ENCODE data around the gene ADD2. TPM values are rescaled to one million over a fixed set of nuclear protein-coding genes. Genes with fewer than 3 reads are reported as not detected.

Gene ADD2
- total RNA-seq, 2 experiments from 2014 or later = 4.4 to 6.4 TPM

GRCh38 chr2:70648961-70649360 is 119.0 kb downstream of the ADD2 start:
- ChIA-PET CTCF (interaction anchor here (2.0 kb wide), 1 partner anchor 345 kb away, joined by 8 read pairs; no protein-coding TSS in a partner anchor), POLR2A (no interaction called here)
- Mint-ChIP-seq H3K4me1 (ENCODE audit: low read depth) (peaks cover 1% of the 10 kb centered on the region), H3K36me3 (ENCODE audit: low read depth) (no peaks in the 10 kb centered on the region), H3K27me3 (peaks cover 4% of the 10 kb centered on the region), H3K27ac (no peak overlapping the region), H3K4me3 (no peak overlapping the region), H3K9me3 (peaks cover 4% of the 10 kb centered on the region)
- no peak for ATAC-seq (ENCODE audit: poor library complexity)
- no peak for DNase-seq
- no peaks in the 10 kb centered on the region for H3K9me3 ChIP-seq (ENCODE audit: control insufficient read depth in 1 of 2, insufficient read depth in 1 of 2, low read length in 2 of 2)
- no peak overlapping the region for H3K27ac ChIP-seq (ENCODE audit: low read depth in 1 of 2, low read length in 2 of 2)
- no peak overlapping the region for H3K4me3 ChIP-seq (ENCODE audit: low read length)
- H3K27me3 ChIP-seq (ENCODE audit: control insufficient read depth in 1 of 2, insufficient read depth in 2 of 2, low read length in 2 of 2) = peaks cover 0 to 4% of the 10 kb centered on the region in 2 experiments
- intact Hi-C loops (cut with DNase I, micrococcal nuclease) = loop anchor here (1.0 to 5.0 kb wide), 4 partner anchors 97 to 737 kb away; partner anchors contain the start of gene TGFA (in 2 of the 2)
- H3K36me3 ChIP-seq (ENCODE audit: insufficient read depth, low read length) = no peaks in the 10 kb centered on the region
- TF ChIP-seq CTCF (IDR thresholded peaks at IDR 0.05) = no peak
- H3K4me1 ChIP-seq (ENCODE audit: insufficient read depth, low read length) = no peaks in the 10 kb centered on the region

GRCh38 chr2:70647873-70648481 is 120.0 kb downstream of the ADD2 start:
- DNase-seq (peak; percentile 63 to 85 (median 72)), ATAC-seq (ENCODE audit: poor library complexity) (peak; percentile 91)
- POLR2A ChIA-PET = interaction anchor here (1.2 kb wide), 1 partner anchor 9 kb away, joined by 4 read pairs; no protein-coding TSS in a partner anchor
- intact Hi-C loops (cut with DNase I, micrococcal nuclease) = loop anchor here (1.0 to 5.0 kb wide), 4 partner anchors 96 to 736 kb away; partner anchors contain the start of gene TGFA (in 2 of the 2)
- H3K27me3 Mint-ChIP-seq = peaks cover 4% of the 10 kb centered on the region
- Histone ChIP-seq H3K4me3 (ENCODE audit: low read length) (no peak overlapping the region), H3K9me3 (ENCODE audit: control insufficient read depth in 1 of 2, insufficient read depth in 1 of 2, low read length in 2 of 2) (no peaks in the 10 kb centered on the region), H3K4me1 (ENCODE audit: insufficient read depth, low read length) (no peaks in the 10 kb centered on the region), H3K36me3 (ENCODE audit: insufficient read depth, low read length) (no peaks in the 10 kb centered on the region), H3K27me3 (ENCODE audit: control insufficient read depth in 1 of 2, insufficient read depth in 2 of 2, low read length in 2 of 2) (peaks cover 0 to 2% of the 10 kb centered on the region in 2 experiments), H3K27ac (ENCODE audit: low read depth in 1 of 2, low read length in 2 of 2) (no peak overlapping the region)
- TF ChIP-seq CTCF (IDR thresholded peaks at IDR 0.05) = peak; percentile 96
- peaks cover 5% of the 10 kb centered on the region for H3K4me1 Mint-ChIP-seq (ENCODE audit: low read depth)
- H3K27ac Mint-ChIP-seq = no peak overlapping the region
- CTCF ChIA-PET = interaction anchor here (1.0 to 2.0 kb wide), 3 partner anchors 31 to 344 kb away, joined by 4 to 8 read pairs (median 5); no protein-coding TSS in a partner anchor
- no peak overlapping the region for H3K4me3 Mint-ChIP-seq
- H3K36me3 Mint-ChIP-seq (ENCODE audit: low read depth) = no peaks in the 10 kb centered on the region
- peaks cover 4% of the 10 kb centered on the region for H3K9me3 Mint-ChIP-seq

- Histone ChIP-seq H3K4me1 (ENCODE audit: insufficient read depth, low read length) (no peaks in the 10 kb centered on the region), H3K4me3 (ENCODE audit: low read length) (no peak overlapping the region), H3K9me3 (ENCODE audit: control insufficient read depth in 1 of 2, insufficient read depth in 1 of 2, low read length in 2 of 2) (no peaks in the 10 kb centered on the region), H3K27ac (ENCODE audit: low read depth in 1 of 2, low read length in 2 of 2) (no peak overlapping the region), H3K27me3 (ENCODE audit: control insufficient read depth in 1 of 2, insufficient read depth in 2 of 2, low read length in 2 of 2) (no peaks in the 10 kb centered on the region), H3K36me3 (ENCODE audit: insufficient read depth, low read length) (no peaks in the 10 kb centered on the region)
- ATAC-seq (ENCODE audit: poor library complexity) (no peak), DNase-seq (no peak)
- TF ChIP-seq CTCF (IDR thresholded peaks at IDR 0.05) = no peak
- ChIA-PET CTCF (interaction anchor here (1.6 kb wide), 1 partner anchor 29 kb away, joined by 4 read pairs; no protein-coding TSS in a partner anchor), POLR2A (no interaction called here)
- no peak overlapping the region for H3K4me3 Mint-ChIP-seq
- H3K27ac Mint-ChIP-seq = no peak overlapping the region
- peaks cover 9% of the 10 kb centered on the region for H3K4me1 Mint-ChIP-seq (ENCODE audit: low read depth)
- H3K36me3 Mint-ChIP-seq (ENCODE audit: low read depth) = no peaks in the 10 kb centered on the region
- intact Hi-C loops (cut with DNase I, micrococcal nuclease) = loop anchor here (5.0 kb wide), 2 partner anchors 94 to 734 kb away; partner anchors contain the start of gene TGFA (in 2 of the 2)
- H3K9me3 Mint-ChIP-seq = no peaks in the 10 kb centered on the region
- H3K27me3 Mint-ChIP-seq = no peaks in the 10 kb centered on the region
Measured at GRCh38 chr2:70646420-70646818, 121.6 kb downstream of the ADD2 start.

Measured in CD4-positive, alpha-beta T cell (primary cell).